GM10266 (cell line): ENCODE results near the gene ATL2.

ENCODE experiments used
- DNase-seq: peaks from one replicate; pipeline ENCODE4 v3.0.0; 2012; ENCODE audit errors: extremely low spot score
- CTCF ChIP-seq: IDR thresholded peaks from 2 replicates; pipeline ENCODE4 v1.5.1; 2012; ENCODE audit warnings: mild to moderate bottlenecking, low read depth; ENCODE audit not compliant: control insufficient read depth, insufficient read depth; ENCODE audit errors: missing control alignments

The ATL2 gene

GRCh38 chr2:38405917-38406596 lies 29.0 kb upstream of the ATL2 start:
- no peak for TF ChIP-seq CTCF
- no peak for DNase-seq

GRCh38 chr2:38400513-38400912 lies 23.4 kb upstream of the ATL2 start:
- TF ChIP-seq CTCF = no peak
- no peak for DNase-seq

- no peak for DNase-seq
- no peak for TF ChIP-seq CTCF
These were observed 21.7 kb upstream of the ATL2 start for GRCh38 chr2:38398739-38399138.

GRCh38 chr2:38394903-38395341 lies 17.8 kb upstream of the ATL2 start:
- DNase-seq = no peak
- no peak for TF ChIP-seq CTCF

GRCh38 chr2:38394041-38394440 lies 17.0 kb upstream of the ATL2 start:
- DNase-seq = no peak
- no peak for TF ChIP-seq CTCF

- DNase-seq = no peak
- no peak for TF ChIP-seq CTCF
These were observed 13.9 kb upstream of the ATL2 start for GRCh38 chr2:38390947-38391346.

- TF ChIP-seq CTCF = no peak
- DNase-seq = no peak
These were observed 10.8 kb upstream of the ATL2 start for GRCh38 chr2:38387887-38388286.
